HG03575 (cell line): ENCODE measurements around the gene NUCKS1.
"Not testable (repeated sequence)": the region's sequence is repeated elsewhere in the genome, so short reads cannot be mapped to it uniquely, and the experiment has no call there.

Experiments
- ATAC-seq: cut with Tn5 transposase; IDR thresholded peaks from one replicate; pipeline ENCODE4 v1.9.1; 2021; ENCODE audit not compliant: unreplicated experiment, insufficient number of reproducible peaks, low FRiP score; ENCODE audit errors: extremely low read depth

Gene NUCKS1

DNA sequence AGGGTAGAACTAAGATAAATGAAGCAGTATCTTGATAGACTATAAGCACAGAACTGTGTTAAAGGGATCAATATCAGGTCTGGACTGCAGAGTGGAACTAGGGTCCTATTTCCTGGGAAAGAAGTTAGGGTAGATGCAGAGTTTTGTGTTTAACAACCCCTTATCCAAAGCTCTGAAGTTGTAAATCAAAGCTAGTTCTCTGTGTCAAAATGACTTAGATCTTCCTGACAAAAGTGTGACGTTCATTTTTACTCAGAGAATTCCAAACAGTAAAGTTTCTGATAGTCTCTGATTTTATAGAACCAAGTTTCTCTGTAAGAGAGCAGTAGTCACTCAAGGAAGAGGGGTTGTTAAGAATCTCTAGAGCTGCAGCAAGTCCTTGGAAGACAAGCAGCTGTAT is 8.3 kb downstream of the NUCKS1 start:
- no peak for ATAC-seq

DNA sequence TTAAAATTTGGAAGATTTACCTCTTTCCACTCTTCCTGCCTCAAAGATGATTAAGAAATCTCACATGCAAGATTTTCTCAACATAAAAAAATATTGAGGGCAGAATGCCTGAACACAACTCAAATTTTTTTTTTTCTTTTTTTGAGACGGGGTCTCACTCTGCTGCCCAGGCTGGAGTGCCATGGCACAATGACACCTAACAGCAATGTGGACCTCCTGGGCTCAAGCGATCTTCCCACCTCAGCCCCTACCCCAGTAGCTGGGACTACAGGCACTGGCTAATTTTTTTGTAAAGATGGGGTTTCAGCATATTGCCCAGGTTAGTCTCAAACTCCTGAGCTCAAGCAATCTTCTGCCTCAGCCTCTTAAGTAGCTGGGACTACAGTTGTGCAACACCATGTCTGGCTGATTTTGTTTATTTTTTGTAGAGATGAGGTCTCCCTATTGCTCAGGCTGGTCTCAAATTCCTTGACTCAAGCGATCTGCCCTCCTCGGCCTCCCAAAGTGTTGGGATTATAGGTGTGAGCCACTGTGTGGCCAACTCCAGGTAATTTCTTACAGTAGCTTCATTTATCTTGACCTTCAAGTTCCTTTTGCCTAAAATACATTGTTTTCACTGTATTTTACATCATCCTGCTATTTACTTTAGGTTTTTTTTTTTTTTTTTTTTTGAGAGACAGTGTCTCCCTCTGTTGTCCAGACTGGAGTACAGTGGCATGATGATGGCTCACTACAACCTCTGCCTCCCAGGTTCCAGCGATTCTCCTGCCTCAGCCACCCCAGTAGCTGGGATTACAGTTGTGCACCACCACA is 10.4 kb downstream of the NUCKS1 start:
- no peak for ATAC-seq

DNA sequence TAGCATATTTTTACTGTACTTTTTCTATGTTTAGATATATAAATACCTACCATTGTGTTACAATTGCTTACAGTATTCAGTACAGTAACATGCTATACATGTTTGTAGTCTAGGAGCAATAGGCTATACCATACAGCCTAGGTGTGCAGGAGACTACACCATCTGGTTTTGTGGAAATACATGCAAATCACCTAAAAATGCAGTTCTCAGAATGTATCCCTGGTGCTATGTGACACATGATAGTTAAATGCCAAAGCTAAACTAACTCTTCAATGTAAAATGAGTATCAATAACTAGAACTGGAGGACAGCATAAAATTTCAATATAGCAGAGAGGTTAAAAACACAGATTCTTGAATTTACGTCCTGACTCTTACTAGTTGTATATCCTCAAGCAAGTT is 14.8 kb downstream of the NUCKS1 start:
- ATAC-seq = no peak

DNA sequence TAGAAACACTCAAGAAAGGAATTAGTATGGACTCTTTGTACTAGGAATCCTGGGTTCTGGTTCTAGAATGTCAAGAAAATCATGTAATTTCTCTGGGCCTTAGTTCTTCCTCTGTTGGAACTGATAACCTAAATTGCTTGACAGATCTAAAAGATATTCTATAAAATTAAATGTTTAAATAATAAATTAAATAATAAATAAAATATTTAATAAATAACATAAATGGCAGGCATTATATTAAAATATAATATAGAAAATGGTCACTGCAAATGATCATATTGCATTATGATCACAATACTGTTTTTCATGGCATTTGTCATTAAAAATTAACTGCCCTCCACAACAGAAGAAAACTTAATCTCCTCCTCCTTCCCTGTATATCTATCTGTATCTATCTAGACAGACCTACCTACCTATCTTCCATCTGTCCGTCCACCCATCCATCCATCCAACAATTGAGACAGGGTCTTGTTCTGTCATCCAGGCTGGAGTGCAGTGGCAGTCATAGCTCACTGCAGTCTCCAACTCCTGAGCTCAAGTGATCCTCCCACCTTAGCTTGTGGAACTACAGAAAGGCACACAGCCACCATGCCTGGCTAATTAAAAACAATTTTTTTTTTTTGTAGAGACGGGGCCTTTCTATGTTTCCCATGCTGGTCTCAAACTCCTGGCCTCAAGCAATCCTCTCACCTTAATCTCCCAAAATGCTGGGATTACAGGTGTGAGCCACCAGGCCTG is 16.4 kb downstream of the NUCKS1 start:
- no peak for ATAC-seq

DNA sequence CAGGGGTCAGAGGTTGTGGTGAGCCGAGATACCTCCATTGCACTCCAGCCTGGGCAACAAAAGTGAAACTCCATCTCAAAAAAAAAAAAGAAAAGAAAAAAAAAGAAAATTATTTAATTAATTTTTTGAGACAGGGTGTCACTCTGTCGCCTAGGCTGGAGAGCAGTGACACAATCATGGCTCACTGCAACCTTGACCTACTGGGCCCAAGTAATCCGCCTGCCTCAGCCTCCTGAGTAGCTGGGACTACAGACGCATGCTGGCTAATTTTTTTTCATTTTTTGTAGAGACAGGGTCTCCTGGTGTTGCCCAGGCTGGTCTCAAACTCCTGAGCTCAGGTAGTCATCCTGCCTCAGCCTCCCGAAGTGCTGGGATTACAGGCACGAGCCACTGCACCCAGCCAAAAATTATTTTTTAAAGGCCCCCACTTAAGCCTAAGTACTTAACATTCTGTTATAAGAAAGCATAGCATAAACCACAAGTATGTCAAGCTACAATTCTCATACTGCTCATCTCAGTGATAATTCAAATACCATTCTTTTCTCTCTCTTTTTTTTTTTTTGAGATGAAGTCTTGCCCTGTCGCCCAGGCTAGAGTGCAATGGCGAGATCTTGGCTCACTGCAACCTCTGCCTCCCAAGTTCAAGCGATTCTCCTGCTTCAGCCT is 19.9 kb downstream of the NUCKS1 start:
- no peak for ATAC-seq

DNA sequence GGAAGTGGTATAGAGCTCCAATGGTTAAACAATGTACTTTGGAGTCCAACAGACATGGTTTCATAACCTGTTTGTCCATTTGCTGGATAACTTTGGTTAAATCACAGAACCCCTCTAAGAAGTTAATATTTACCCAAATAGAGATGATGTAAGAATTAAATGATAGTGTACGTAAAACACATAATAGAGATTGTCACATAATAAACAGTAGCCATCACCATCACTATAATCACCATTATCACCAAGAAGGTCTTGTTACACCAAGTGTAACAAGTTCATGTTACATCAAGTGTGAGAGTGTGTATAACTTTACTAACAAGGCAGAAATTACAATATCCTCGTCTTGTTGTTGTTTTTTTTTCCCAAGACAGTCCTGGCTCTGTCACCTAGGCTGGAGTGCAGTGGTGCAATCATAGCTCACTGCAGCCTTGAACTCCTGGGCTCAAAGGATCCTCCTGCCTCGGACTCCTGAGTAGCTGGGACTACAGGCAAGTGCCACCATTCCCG is 23.3 kb downstream of the NUCKS1 start:
- ATAC-seq = no peak

DNA sequence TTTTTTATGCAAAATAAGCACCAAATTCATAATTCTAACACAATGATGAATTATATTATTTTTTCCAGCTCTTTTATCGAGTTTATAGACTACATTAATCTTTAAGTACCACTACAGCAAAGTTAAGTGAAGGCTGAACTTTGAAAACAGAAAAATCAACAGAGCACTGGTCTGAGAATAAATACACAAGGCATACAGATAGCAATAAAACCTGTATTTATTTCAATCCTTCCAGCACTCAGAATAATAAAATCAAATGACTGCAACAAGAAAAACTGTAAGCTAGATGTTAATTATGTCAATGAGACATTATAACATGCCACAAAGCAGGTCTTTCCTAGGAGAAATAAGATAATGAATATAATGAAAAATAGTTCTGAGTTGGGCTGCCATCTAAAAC is 24.5 kb downstream of the NUCKS1 start:
- no peak for ATAC-seq

DNA sequence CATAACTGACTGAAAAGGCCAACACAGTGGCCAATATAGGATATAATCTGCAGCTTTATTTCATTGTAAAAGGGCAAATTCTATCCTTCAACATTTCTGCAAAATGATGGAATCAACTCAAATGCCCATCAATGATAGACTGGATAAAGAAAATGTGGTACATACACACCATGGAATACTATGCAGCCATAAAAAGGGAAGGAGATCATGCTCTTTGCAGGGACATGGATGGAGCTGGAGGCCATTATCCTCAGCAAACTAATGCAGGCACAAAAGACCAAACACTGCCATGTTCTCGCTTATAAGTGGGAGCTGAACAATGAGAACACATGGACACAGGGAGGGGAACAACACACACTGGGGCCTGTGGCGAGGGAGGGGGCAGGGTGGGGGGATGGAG is 29.2 kb downstream of the NUCKS1 start:
- not testable (repeated sequence) for ATAC-seq

DNA sequence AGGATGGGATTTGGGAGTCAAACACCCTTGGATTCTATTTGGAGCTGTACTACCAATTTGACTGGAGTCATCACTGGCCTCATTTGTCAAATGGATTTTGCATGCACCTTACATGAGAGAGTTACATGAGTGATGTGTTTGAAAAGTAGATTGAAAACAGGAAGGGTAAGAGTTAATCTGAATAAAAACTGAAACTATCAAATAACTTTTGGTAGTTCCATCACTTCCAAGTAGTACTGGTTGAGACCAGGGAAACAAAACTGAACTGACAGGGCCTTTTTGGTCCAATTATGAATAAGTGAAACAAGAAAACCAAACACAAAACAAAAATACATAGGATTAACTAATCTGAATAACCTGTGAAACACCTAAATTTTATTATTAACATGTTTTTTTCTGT is 30.2 kb downstream of the NUCKS1 start:
- ATAC-seq = no peak

DNA sequence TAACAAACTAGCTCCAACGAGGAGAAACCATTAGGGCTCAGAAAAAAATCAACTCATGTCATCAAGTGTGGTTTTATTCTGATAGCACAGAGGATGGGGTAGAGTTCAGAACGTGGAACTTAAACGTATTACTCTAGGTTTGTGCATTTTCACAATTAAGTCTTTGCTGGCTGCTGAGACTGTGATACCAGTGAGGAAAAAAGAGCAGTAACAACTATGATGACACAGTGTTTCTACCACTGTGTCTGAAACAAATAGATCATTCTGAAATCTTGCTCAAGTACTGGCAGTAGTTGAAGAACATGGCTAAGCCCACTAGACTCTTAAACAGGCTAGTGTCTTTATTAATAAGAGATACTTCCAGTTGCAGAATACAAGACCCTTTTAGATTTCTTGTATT is 31.0 kb downstream of the NUCKS1 start:
- no peak for ATAC-seq

DNA sequence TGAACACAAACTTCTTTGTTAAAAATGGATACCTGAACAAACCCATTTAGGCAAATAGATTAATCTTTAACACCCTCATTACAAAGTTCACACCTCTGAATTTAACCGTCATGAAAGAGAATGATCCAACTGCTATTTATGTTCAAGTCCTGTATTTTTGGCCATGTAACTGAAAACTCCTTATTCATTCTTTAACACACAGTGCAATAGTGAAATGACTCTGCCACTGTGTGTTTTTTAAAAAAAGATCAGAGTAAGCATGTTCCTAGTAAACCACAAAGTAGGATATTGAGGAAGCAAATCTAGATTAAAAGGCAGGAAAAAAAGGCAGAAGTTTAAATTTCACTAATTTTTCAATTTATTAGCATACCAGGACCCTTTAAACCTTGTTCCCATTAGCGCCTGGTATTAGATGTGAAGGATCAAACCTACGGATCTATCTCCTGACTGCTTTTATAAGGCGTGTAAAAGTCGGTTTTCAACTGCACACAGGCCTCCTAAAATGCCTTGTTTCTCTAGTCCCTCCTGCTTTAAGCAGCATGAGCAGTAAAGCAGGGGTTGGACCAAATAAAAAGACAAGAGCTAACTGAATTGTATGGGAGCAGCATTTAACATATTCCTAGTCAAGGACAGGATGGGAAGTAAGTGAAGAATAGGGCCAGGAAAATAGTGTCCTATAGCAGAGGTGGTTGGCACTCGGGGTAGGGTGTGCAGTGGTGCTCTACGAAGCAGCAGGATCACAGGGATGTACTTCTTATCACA is 33.4 kb downstream of the NUCKS1 start:
- ATAC-seq = no peak

DNA sequence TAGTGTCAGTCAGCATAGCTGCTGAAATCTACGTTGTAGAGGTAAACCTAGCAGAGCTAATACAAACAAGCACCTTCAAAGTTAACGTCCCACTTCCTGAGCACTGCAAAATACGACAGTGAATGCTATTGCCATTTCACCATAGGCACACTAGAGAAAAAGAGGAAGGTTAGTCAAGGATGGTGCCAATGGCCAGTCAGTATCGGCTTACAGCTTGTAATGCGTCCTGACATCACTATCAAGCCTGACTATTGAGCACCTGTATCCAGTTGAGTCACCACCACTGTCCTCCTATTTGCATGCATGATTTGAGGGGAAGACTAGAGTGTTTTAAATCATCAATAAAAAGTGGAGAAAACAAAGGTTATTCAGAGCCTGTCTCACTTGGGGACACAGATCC is 34.4 kb downstream of the NUCKS1 start:
- ATAC-seq = no peak

DNA sequence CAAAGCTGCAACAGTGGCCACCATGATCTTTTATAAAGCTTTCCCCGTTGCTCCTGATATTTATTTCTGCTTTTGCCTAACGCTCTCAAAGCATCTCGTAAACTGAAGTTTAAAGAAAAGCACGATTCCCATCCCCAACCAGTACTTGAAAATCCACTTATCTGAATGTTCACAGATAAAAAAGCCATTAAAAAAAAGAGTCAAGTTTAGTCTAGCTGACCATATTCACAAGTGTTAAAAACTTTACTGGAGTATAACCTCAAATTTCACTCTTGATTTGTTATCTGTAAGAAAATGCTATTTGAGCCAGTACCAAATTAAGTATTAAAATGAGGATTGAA is 35.1 kb downstream of the NUCKS1 start:
- ATAC-seq = no peak

DNA sequence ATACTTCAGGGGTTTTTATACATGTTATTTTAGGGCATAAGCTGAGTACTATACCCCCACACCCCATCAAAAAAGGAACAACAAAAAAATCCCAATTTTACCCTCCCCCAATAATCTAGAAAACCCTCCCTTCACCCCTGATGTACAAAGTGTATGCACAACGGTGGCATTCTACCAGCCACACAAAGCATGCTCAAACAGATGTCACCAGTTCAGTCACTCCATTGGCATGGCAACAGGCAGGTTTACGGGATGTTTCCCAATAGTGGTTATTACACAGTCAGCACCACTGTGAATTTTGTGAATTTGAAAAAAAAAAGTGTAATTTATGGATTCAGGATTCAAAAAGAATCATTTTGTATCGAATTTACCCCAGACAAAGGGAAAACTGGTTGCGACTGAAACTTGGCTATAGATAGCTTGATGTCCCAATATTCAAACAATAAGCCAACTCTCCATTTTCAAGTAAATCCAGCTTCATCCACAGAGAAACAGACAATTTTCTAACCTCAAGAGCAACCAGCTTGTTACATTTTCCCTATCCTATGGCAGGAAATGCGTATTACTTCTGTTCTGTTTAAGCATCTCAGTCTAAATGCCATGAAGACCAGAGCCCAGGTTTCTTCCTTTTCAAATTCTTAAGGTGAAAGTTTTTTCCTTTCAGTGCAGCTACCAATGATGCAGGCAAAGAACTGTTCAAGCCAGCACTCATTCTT is 35.6 kb downstream of the NUCKS1 start:
- no peak for ATAC-seq

DNA sequence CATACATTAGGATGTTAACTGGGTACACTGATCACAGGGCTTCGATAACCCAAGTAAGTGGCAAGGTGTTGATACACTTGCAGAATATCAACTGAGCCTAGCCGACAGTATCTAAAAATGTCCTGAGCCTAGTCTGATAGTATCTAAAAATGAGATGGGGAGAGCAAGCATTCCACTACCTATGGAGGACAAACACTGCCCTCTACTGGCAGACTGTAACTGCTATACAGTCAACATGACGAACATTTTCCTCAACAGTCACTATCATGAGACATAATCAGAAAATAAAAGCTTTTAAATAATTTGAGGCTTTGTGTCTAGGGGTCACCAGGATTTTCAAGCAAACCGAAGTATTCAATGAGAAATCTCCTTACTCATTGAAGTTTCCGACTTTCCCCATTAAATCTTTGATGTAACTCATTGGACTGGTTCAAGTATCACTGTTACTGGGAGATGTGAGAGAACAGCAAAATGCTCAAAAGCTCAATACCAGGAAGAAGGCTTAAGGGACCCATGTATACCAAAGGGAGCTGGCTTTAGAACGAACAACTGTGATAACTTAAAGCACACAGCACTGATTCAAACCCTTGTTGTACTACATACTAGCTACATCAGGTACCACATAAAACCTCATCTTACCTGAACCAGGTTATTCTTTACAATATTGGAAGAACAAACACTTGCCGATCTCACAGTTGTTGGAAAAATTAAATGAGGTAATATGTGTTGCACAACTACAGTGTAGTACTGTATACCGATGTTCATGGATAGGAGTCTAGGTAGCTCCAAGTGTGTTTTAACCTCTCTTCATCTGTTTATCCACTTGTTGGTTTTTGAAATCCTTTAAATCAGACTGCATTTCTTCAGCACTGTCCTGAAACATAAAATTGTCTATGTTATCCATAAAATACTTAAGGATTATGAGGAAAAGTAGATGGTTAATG is 38.6 kb downstream of the NUCKS1 start:
- ATAC-seq = no peak

DNA sequence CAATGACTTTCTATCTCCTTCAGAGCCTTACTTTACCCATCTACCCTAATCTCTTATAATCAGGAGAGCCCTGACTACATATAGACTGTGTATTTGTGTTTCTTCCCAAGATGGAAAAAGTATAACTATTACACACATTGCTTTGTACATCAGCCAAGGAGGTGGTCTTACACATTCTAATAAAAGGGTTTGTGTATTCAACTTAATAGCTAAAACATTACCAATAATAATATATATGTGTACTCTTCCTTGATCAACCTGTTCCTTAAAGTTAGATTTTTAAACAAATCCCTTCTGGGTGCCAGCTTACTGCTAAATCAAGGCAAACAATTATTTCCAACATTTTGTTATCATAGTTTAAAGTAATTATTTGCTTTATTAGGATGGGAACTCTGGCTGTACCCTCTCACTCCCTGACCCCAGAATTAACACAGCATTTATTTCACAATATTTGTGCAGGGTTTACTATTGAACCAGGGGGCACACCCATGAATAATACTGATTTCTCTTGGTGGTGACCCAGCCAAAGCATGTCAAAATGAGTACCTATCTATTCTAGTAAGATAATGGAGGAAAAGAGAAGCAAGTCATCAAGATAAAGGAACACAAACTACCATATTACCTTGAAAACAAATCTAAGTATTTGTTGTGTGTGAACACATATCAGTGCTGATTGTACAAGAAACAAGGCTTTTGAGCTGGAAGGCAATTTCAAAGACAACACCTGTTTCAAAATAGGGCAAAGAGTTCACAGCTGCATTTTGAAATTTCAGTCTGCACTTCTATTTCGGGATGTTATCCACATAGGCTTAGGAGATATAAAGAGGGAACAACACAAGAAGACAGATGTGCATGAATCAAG is 39.5 kb downstream of the NUCKS1 start:
- no peak for ATAC-seq

DNA sequence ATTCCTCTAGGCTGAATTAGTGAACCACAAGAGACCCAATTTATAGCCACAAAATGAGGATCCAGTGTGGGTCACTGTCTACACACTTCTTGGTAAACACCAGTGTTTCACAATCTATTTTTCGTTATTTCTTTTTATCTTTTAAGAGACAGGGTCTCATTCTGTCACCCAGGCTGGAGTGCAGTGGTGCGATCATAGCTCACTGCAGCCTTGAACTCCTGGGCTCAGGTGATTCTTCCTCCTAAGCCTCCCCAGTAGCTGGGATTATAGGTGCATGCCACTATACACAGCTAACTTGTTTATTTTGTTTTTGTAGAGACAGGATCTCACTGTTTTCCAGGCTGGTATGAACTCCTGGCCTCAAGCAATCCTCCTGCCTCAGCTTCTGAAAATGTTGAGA is 40.3 kb downstream of the NUCKS1 start:
- no peak for ATAC-seq
